HCT116 (cell line): ENCODE data around the gene CD302.

Source experiments
- POLR2A ChIP-seq: IDR thresholded peaks from 2 replicates; pipeline ENCODE4 v1.7.0; 2011; ENCODE audit warnings: borderline replicate concordance; ENCODE audit not compliant: insufficient read depth, insufficient read length; ENCODE audit errors: extremely low read depth
- TCF7L2 ChIP-seq: IDR thresholded peaks from 2 replicates; pipeline ENCODE4 v1.7.0; 2011; ENCODE audit warnings: borderline replicate concordance, inconsistent platforms; ENCODE audit not compliant: insufficient read depth, insufficient read length; ENCODE audit errors: extremely low read depth

DNA sequence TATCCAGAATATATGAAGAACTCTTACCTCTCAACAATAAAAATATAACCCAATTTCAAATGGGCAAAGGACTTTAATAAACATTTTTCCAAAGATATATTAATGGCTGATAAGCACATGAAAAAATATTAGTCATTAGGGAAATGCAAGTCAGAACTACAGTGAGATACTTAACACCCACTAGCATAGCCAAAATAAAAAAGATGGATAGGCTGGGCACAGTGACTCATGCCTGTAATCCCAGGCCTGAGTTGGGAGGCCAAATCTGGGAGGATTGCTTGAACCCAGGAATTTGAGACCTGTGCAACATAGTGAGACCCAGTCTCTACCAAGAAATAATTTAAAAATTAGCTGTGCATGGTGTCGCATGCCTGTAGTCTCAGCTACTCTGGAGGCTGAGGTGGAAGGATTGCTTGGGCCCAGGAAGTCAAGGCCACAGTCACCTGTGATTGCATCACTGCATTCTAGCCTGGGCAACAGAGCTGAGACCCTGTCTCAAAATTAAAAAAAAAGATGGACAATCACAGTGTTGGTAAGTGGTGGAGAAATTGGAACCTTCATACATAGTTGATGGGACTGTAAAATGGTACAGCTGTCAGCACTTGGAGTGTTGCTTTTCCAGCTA lies 60.6 kb downstream of the CD302 start:
- TF ChIP-seq POLR2A (no peak), TCF7L2 (no peak)
